ENCODE results near the gene SIN3B.

The SIN3B gene

DNA sequence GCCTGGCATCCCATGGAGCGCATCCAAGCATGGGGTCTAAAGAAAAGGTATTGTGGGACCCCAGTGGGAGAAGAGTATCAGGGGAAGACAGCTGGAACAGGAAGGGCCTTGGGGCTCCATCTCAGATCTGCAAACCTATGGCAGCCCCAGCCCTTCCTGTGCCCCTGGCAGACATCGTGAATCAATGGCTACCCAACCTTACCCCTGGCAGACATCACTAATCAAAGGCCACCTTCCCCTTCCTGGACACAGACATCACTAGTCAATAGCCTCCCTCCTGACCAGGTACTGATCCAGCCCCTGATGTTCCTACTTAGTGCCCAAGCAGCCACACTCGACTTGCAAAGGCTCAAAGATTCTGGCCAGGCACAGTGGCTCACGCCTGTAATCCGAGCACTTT is 75.4 kb downstream of the SIN3B start:
- DNase-seq (ENCODE audit: low read depth, low spot score) = no peak

DNA sequence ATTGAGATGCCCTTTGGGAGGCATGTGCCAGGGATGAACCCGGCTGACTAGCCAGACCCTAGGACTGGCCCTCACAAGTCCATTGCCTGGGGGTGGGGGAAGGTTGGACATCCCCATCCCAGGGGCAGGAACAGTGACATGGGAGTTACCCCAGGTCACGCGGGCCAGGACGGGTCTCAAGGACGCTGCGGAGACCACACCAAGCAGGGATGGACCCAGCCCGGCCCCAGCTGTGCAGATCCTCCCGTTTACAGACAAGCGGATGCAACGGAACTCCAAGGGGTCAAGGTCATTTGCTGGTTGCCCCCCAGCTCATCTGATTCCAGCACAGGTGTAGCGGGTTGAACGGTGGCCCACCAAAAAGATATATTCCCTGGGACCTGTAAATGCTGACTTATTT is 79.6 kb downstream of the SIN3B start:
- no peak for DNase-seq (ENCODE audit: low read depth, low spot score)

DNA sequence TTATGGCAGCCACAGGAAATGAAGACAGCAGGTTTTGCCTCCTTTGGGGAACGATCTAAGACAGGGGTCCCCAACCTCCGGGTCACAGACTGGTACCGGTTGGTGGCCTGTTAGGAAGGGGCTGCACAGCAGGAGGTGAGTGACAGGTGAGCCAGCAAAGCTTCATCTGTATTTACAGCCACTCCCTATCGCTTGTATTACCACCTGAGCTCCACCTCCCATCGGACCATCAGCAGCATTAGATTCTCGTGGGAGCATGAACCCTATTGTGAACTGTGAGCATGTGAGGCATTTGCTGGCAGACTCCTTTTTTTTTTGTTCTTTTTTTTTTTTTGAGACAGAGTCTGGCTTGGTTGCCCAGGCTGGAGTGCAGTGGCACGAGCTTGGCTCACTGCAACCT is 81.8 kb downstream of the SIN3B start:
- no peak for DNase-seq (ENCODE audit: low read depth, low spot score)

DNA sequence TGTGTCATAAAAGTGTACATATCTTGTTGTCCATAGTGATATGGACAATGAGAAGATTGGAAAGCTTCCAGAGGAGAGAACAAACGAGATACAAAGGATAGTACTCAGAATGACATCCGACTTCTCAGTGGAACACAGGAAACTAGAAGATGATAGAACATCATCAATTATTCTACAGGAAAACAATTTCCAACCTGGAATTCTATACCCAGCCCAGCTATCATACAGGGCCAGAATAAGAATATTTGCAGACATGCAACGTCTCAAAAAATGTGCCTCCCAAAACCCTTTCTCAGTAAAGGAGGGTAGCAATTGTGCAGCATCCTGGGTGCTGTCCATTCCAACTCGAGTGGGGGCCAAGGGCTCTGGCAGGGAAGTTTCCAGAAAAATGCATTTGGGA is 83.6 kb downstream of the SIN3B start:
- DNase-seq (ENCODE audit: low read depth, low spot score) = no peak

DNA sequence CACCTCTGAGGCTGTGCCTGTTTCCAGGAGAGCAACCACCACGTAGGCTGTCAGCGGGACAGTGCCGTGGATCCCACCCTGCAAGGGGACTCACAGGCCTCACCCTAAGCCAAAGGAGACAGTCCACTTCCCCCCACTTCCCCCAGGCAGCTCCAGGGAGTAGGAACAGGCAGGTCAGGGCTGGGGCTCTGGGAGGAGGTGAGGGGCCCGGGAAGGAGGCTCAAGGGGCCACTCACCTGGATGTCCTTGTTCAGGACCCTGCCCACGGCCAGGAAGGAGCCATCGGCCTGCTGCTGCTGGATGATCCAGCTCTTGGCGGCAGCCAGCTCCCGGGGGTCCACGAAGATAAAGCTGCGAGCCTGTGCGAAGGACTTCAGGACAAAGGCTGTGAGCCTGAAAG is 85.2 kb downstream of the SIN3B start:
- DNase-seq (ENCODE audit: low read depth, low spot score) = no peak

DNA sequence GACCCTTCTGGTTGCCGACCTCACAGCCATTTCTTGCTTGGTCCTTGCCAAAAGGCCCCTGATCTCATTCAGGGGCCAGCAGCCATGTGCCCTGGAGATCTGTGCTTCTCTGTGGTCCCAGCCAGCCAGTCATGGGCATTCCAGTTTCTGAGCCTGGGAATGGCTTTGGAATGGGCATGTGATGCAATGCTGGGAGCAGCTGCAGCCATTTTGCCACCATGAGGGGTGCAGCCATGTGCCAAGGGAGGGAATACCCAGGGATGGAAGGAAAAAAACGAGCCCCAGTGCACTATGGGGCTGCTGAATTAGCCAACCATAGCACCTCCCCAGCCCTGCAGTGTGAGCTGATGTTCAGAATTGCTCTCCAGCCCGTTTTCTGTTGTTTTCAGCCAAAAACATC is 85.9 kb downstream of the SIN3B start:
- no peak for DNase-seq (ENCODE audit: low read depth, low spot score)

DNA sequence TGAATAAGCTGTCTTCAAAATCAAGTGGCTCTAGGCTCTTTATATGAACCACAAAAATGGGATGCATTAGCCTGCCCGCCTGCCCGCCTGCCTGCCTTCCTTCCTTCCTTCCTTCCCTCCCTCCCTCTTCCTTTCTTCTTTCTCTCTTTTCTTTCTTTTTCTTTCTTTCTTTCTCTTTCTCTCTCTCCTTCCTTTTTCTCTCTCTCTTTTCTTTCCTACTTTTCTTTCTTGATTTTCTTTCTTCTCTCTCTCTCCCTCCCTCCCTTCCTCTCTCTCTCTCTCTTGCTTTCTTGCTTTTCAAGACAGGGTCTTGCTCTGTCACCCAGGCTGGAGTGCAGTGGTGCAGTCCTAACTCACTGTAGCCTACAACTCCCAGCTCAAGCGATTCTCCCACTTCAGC is 86.5 kb downstream of the SIN3B start:
- no peak for DNase-seq (ENCODE audit: low read depth, low spot score)

DNA sequence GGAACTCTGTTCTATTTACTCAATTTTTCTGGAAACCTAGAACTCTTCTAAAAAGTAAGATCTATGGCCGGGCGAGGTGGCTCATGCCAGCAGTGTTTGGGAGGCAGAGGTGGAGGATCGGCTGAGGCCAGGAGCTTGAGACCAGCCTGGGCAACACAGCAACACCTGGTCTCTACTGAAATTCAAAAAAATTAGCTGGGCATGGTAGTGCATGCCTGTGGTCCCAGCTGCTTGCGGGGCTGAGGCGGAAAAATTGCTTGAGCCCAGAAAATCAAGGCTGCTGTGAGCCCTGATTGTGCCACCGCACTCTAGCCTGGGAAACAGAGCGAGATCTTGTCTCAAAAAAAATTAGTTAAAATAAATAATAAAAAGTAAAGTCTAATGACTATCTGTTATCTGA is 88.2 kb downstream of the SIN3B start:
- DNase-seq (ENCODE audit: low read depth, low spot score) = no peak

DNA sequence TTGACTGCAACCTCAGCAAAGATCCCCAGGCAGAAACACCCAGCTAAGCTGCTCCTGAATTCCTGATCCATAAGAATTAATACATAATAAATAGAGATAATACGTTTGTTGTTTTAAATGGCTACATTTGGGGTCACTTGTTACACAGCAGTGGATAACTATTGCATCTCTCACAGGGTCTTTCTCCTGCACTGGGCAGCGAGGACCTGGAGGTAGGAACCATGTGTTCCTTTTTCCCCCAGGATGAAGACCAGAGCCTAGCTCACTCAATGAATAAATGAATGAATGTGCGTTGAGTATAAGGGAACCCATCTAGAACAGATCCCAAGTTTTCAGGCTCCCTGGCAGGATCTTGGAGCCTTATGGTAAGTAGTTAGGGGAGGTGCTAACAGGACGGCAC is 90.3 kb downstream of the SIN3B start:
- no peak for DNase-seq (ENCODE audit: low read depth, low spot score)

DNA sequence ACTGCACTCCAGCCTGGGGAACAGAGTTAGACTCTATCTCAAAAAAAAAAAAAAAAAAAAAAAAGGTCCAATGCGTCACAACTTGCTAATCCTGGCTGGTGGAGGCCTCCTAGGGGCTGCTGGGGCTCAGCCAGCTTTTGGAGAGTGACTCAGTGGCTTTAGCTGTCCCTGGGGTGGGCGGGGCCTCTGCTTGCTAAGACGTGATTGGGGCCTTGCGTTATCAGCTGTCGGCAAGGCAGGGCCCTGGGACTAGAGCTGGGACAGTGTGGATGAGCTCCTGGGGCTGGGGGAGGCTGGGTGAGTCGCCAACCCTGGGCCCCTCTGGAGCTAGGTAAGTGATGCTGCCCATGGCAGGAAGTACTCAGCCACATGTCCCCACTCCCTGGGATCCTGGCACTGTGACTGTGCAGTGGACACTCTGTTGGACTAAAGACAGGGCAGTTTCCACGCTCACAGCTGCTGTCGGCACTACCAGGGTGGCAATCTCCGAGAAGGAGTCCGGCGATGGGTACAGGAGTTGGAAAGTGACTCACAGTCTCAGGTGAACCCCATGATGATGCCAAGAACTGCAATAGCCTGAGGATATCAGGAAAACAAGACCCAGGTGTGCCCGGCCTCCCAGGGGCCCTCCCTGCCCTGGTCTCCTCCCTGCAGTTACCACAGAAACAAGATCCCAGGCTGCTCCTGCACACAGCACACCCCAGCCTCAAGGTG is 91.8 kb downstream of the SIN3B start:
- DNase-seq (ENCODE audit: low read depth, low spot score) = no peak

DNA sequence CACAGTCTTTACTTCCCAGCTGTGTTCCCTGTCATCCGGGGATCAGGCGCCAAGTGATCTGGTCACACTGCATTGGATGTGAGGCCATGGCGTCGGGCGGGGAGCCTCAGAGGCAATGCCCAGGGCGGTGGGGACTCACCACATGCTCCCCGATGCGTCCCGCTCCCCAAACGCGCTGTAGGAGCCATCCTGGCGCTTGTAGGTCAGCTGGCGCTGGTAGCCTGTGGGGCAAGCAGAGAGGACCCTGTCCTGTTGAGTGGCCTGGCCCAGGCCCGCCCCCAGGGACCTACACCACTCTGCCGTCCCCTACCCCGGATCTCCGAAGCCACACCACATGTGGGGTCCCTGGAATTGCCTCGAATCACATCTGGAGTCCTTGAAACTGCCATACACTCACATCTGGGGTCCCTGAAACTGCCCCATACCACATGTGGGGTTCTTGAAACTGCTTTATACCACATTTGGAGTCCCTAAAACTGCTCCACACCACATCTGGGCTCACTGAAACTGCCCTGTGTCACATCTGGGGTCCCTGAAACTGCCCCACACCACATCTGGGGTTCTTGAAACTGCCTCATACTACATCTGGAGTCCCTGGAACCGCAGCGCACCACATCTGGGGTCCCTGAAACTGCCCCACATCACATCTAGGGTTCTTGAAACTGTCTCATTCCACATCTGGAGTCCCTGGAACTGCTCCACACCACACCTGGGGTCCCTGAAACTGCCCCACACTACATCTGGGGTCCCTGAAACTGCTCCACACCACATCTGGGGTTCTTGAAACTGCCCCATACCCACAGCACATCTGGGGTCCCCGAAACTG is 92.8 kb downstream of the SIN3B start:
- DNase-seq (ENCODE audit: low read depth, low spot score) = no peak

DNA sequence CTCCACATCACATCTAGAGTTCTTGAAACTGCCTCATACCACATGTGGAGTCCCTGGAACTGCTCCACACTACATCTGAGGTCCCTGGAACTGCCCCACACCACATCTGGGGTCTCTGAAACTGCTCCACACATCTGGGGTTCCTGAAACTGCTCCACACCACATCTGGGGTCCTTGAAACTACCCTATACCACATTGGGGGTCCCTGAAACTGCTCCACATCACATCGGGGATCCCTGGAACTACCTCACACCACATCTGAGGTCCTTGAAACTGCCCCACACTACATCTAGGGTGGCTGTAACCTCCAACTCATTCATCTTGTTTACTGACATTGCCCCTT is 93.4 kb downstream of the SIN3B start:
- DNase-seq (ENCODE audit: low read depth, low spot score) = no peak

DNA sequence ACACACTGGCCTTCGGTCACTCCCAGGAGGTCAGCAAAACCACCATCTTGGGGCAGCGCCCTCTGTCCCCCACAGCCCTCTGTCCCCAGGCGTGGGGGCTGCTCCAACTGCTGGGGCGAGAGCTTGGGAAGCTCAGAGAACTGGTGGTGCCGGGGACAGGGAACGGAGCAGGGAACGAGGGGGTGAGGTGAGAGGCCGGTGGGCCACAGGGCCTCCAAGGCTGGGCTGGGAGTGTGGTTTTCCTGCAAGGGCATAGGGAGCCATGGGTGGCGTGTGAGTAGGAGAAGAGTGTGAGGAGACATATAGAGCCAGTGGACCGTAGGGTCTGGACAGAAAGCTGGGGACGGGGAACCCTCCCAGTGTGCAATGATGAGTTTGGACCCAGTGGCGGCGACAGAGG is 93.8 kb downstream of the SIN3B start:
- no peak for DNase-seq (ENCODE audit: low read depth, low spot score)

DNA sequence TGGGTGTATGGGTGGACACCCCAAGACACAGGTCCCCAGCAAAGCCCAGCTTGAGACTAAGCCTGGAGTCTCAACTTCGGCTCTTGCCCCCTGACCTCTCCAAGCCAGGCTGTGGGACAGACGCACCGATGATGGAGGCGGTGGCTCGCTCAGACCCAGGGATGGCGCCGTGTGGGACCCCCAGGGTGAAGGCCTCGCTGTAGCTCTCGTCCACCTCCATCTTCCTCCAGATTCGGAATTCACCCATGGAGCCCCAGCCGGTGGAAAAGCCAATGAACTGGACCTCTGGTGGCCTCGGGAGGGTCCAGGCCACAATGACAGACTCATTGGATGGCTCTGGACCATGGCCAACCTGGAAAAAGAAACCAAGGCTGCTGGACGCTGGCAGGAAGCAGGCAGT is 98.7 kb downstream of the SIN3B start:
- DNase-seq (ENCODE audit: low read depth, low spot score) = no peak

DNA sequence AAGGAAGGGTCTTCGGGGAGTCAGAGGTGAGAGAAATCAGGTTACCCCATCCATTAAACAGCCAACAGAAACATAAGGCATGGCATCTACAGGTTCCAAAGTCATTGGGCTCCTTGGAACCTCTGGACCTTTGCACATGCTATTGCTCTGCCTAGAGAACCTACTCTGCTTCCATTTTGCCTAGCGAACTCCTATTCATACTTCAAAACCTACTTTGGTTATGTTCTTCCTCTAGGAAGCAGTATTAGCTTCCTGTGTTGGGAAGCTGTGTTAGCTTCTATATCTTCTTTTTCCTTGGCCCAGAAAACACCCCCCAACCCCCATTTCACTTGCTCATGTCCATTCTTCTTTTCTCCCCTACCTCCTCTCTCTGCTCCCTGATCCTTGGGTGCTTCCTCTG is 99.2 kb downstream of the SIN3B start:
- DNase-seq (ENCODE audit: low read depth, low spot score) = no peak

DNA sequence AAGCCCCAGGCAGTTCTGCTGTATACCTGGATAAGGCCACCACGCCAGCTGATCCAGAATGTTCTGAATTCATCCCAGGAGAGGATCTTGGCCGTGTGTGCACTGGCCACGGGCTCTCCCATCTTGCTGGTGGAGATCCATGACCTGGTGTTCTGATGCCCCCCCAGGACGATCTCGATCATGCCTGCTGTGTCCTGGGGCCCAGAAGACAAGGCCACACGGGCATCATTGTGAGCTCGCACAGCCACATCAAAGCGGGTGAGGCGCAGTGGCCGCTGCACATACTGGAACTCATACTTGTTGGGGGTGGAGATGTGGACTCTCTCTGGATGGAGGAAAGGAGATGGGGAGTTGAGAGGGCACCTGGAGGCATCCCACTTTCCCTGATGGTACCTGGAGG is 99.7 kb downstream of the SIN3B start:
- DNase-seq (ENCODE audit: low read depth, low spot score) = no peak

All from brain pericyte (primary cell).